Large intestine (tissue), 3 donors: ENCODE measurements around the gene RNF144A. TPM values are rescaled to one million over a fixed set of nuclear protein-coding genes. Genes with fewer than 3 reads are reported as not detected.
A peak's percentile ranks its signal among the peaks of the same experiment; 100 is the strongest.

Experiments
- DNase-seq, 2 donors: peaks; one replicate each; pipeline versions ENCODE4 v3.0.0 to v3.0.0-alpha.2; 2013
- H3K27ac ChIP-seq: one replicate; pipeline ENCODE4 v1.5.1; 2013; ENCODE audit warnings: low read length
- H3K27me3 ChIP-seq: 2 replicates; pipeline ENCODE4 v1.6.1; 2013; ENCODE audit warnings: low read length; ENCODE audit not compliant: control insufficient read depth, insufficient read depth
- H3K36me3 ChIP-seq: 2 replicates; pipeline ENCODE4 v1.6.1; 2013; ENCODE audit warnings: low read length; ENCODE audit not compliant: control insufficient read depth, insufficient read depth
- H3K4me1 ChIP-seq: one replicate; pipeline ENCODE4 v1.6.1; 2013; ENCODE audit warnings: low read length; ENCODE audit not compliant: control insufficient read depth, insufficient read depth
- H3K4me3 ChIP-seq: one replicate; pipeline ENCODE4 v1.5.1; 2013; ENCODE audit warnings: low read length
- H3K9me3 ChIP-seq: one replicate; pipeline ENCODE4 v1.6.1; 2013; ENCODE audit warnings: mild to moderate bottlenecking, low read depth, low read length, moderate library complexity; ENCODE audit not compliant: control insufficient read depth
- WGBS: methylation state at CpG from one replicate; pipeline ENCODE4 v1.1.5; 2013; ENCODE audit warnings: low lambda C conversion rate; ENCODE audit not compliant: insufficient coverage; 5-methylcytosine and 5-hydroxymethylcytosine counted together
- polyA plus RNA-seq: library from polyadenylated mRNA; unstranded; fragments of 120-200 nt; gene quantifications from one replicate; pipeline ENCODE4 v1.2.1, GENCODE V29; 2013

RNF144A gene
- polyA plus RNA-seq, 1 donor: 7.2 TPM

DNA sequence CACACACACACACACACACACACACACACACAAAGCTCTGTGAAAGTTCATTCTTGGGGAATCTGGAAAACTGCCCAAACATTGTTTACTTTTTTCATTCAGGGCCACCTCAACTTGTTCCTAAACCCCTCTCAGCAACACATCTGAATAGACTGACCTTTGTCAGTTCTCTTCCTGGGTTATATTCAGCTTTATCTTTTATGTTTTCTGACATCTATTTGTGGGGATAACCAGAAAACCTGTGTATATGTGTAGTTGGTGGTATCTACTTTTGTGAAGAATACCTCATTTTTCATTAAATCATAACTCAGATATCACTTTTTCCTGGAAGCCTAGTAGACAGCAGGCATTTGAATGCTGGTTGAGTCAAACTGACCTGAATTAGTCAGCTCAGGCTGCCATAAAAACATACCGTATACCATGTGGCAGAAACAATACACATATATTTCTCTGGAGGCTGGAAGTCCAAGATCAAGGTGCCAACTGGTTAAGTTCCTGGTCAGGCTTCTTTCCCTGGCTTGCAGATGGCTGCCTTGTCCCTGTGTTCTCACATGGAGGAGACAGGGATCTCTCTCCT lies 11.0 kb upstream of the RNF144A start:
- WGBS: no CpG with 5 or more reads among the region's 1 CpG
- no peak for DNase-seq
- H3K4me1 ChIP-seq: no peaks in the 10 kb centered on the region
- H3K36me3 ChIP-seq: no peaks in the 10 kb centered on the region
- no peak overlapping the region for H3K4me3 ChIP-seq
- H3K9me3 ChIP-seq: no peaks in the 10 kb centered on the region
- no peak overlapping the region for H3K27ac ChIP-seq
- H3K27me3 ChIP-seq: peaks cover 2% of the 10 kb centered on the region

- Histone ChIP-seq H3K4me1 (no peaks in the 10 kb centered on the region), H3K27me3 (peaks cover 2% of the 10 kb centered on the region), H3K27ac (no peak overlapping the region), H3K4me3 (no peak overlapping the region), H3K9me3 (no peaks in the 10 kb centered on the region), H3K36me3 (no peaks in the 10 kb centered on the region)
- no peak for DNase-seq
- WGBS: 80% methylated on average over 1 of the region's 2 CpGs
These were observed 8.9 kb upstream of the RNF144A start for GRCh38 chr2:6908291-6908690.

DNA sequence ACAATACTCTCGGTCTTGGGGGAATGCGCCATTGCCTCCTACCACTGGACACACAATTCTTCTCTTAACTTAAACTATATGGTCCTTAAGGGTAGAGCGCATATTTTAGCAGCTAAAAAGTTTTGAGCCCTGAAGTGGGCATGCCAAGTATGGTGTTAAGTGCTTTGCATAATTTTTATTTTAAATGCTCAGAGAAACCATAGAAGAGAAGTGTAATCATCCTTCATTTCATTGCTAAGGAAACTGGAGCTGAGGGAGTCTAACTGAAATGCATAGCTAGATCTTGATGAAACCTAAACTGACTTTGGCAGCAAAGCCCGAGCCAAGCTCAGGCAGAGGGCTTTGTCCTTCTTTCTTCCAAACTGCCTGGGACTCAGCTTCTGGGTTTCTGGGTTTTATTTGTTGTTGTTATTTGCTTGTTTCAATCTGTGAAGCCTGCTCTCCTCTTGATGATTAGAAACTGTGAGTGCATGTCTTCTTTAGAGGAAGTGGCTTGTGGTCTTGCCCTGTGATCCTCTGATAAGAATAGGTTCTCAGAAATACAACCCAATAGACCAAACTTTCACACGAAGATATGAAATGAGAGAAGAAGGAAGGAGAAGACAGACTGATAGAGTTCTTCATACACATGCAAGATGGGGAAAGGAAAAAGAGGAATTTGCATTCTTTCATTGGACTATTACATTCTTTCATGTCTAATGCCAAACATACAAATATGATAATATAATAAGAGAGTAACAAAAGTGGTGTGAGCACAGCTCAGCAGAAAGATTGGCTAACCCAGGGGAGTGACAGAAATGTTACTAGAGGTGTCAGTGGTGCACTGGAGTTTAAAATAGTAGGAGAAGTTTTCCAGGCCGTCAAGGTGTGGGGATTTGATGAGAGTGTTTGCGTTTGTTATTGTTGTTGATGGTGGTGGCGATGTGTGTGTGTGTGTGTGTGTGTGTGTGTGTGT lies 7.5 kb upstream of the RNF144A start:
- no peak for DNase-seq
- H3K27me3 ChIP-seq: peaks cover 2% of the 10 kb centered on the region
- 100% methylated on average over 4 of the region's 8 CpGs for WGBS
- H3K27ac ChIP-seq: no peak overlapping the region
- no peaks in the 10 kb centered on the region for H3K9me3 ChIP-seq
- H3K36me3 ChIP-seq: no peaks in the 10 kb centered on the region
- no peak overlapping the region for H3K4me3 ChIP-seq
- no peaks in the 10 kb centered on the region for H3K4me1 ChIP-seq

DNA sequence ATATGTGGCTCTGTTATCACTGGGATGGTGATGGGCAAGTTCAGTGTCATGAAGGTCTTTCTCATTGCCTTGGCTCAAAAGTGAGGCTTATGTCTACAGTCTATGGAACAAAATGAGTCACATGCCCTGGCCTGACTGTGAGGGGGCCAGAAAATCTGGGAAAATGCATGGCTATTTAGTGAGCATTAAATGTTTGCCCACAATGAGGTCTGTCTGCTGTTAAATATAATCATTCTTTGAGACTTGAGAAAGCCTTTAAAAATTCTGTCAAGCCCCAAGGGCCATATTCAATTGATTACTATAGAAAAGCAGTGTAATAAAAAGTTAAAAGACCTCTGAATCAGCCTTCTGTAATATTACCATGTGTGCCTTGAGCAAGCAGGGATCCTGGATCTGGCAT lies 5.5 kb upstream of the RNF144A start:
- H3K36me3 ChIP-seq: no peaks in the 10 kb centered on the region
- H3K9me3 ChIP-seq: no peaks in the 10 kb centered on the region
- H3K27me3 ChIP-seq: peaks cover 2% of the 10 kb centered on the region
- no peak overlapping the region for H3K4me3 ChIP-seq
- no peak for DNase-seq
- no peak overlapping the region for H3K27ac ChIP-seq
- H3K4me1 ChIP-seq: peaks cover 1% of the 10 kb centered on the region

GRCh38 chr2:6913415-6914157 lies 3.6 kb upstream of the RNF144A start:
- Histone ChIP-seq H3K27ac (no peak overlapping the region), H3K4me3 (no peak overlapping the region), H3K9me3 (no peaks in the 10 kb centered on the region), H3K4me1 (peaks cover 4% of the 10 kb centered on the region), H3K27me3 (peaks cover 9% of the 10 kb centered on the region), H3K36me3 (no peaks in the 10 kb centered on the region)
- 90% methylated on average over 2 of the region's 9 CpGs for WGBS
- no peak for DNase-seq

DNA sequence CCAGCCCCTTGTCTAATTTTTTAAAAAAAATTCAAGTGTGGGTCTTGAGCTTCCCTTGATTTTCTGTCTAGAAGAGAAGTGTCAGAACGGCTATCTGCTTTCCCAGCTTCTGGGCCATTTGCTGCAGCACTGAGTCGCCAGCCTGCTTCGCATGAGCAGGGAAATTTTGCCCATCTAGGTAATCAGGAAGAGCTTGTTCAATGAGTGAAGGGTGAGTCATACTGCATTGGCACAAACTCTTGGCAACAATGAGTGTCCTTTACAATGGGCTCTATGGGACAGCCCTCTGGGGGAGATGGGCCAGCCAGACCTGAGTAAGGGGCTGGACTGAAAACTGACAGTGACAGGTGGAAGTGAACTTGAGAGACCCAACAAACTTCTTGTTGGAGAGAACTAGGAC lies 2.4 kb upstream of the RNF144A start:
- peaks cover 4% of the 10 kb centered on the region for H3K4me1 ChIP-seq
- DNase-seq: no peak

DNA sequence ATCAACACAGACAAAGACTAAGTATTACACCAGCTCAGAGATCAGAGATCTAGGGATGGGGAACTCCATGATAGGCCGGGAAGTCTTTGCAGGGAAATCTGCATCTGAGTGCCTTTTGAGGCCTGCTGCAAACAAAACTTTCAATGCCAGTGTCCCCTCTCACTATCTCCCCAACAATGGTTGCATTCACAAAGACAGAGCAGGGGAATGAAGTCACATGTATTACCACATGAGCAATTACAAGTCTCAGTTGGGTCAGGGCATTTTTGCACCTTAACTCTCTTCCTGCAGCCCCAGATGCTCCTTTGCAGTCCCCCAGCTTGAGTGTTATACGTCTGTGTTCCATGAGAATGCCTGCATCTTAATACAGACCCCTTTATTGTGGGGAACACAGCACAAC lies 1.8 kb upstream of the RNF144A start:
- H3K36me3 ChIP-seq: no peaks in the 10 kb centered on the region
- no peaks in the 10 kb centered on the region for H3K9me3 ChIP-seq
- H3K4me1 ChIP-seq: peaks cover 4% of the 10 kb centered on the region
- no peak overlapping the region for H3K4me3 ChIP-seq
- DNase-seq: no peak
- peaks cover 10% of the 10 kb centered on the region for H3K27me3 ChIP-seq
- H3K27ac ChIP-seq: no peak overlapping the region
- WGBS: 100% methylated on average over 1 of the region's 2 CpGs

More for the DNA sequence above, 2.4 kb upstream of the RNF144A start:
- Histone ChIP-seq H3K4me3 (no peak overlapping the region), H3K9me3 (no peaks in the 10 kb centered on the region), H3K27ac (no peak overlapping the region), H3K27me3 (peaks cover 10% of the 10 kb centered on the region), H3K36me3 (no peaks in the 10 kb centered on the region)
- WGBS: no CpG with 5 or more reads among the region's 3 CpGs

DNA sequence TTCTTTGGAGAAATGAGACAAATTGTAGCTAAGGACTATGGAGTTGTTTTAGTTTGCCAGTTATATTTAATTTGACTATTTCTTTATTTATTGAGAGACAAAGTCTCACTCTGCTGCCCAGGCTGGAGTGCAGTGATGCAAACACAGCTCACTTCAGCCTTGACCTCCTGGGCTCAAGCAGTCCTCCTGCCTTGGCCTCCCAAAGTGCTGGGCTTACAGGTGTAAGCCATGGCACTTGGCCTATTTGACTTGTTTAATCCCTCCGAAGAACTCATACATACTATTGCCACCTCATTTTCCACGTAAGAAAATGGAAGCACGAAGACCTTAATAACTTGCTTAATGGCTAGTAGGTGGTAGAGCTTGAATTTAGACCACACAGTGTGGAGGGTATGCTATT lies 988 bp upstream of the RNF144A start:
- no peaks in the 10 kb centered on the region for H3K36me3 ChIP-seq
- no peaks in the 10 kb centered on the region for H3K9me3 ChIP-seq
- H3K27me3 ChIP-seq: peaks cover 10% of the 10 kb centered on the region
- no peak overlapping the region for H3K4me3 ChIP-seq
- no peak for DNase-seq
- no peak overlapping the region for H3K27ac ChIP-seq
- peaks cover 6% of the 10 kb centered on the region for H3K4me1 ChIP-seq
- no CpG with 5 or more reads among the region's 3 CpGs for WGBS

DNA sequence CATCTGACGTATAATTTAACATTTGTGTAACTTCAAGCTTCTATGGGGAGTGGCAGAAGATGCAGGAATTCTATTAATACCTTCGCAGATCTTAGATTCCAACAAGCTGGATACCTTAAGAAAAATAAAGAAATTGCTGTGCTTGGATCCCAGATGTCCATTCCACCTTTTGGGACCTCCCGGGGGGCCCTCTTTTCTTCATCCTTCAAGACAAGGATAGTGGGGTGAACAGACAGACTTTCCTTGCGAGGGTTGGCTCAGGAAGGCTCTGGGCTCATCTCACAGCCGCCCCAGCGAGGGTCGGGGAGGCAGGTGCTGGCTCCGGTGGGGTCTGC lies 509 bp upstream of the RNF144A start:
- peak overlapping the region; percentile 25 for H3K4me3 ChIP-seq
- H3K9me3 ChIP-seq: no peaks in the 10 kb centered on the region
- WGBS: 100% methylated on average over 2 of the region's 8 CpGs
- H3K27me3 ChIP-seq: peaks cover 10% of the 10 kb centered on the region
- no peak for DNase-seq
- peaks cover 11% of the 10 kb centered on the region for H3K4me1 ChIP-seq
- no peaks in the 10 kb centered on the region for H3K36me3 ChIP-seq
- H3K27ac ChIP-seq: no peak overlapping the region

DNA sequence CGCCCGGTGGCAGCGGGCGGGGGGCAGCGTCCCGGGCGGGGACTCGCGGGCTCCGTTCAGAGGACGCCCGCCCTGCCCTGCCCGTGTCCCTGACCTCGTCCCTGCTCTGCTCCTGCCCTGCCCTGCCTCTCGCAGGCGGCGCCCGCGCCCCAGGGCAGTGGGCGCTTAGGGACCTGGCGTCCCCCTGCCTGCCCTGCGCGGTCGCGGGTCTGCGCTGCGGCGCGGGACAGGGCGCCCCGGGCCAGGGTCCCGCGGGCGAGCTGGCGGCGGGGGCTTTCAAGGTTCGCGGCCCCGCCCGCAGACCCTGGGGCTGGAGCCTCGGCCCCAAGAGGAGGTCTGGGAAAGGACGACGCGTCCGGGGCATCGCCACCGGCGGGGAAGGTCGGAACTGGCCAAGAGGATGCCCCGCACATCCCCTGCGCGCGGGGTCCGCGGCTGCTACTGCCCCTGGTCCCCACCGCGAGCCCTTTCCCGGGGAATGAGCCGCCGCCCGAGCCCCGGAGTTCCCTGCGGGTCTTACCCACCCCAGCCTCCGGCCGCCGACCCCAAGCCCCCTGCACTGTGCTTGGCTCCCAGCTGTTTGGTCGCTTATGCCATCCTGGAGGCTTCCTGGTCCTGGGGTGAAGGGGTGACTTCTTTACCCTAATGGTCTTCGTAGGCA lies 679 bp downstream of the RNF144A start:
- Histone ChIP-seq H3K27ac (no peak overlapping the region), H3K36me3 (no peaks in the 10 kb centered on the region), H3K4me3 (peak overlapping the region; percentile 39), H3K4me1 (peaks cover 13% of the 10 kb centered on the region), H3K9me3 (no peaks in the 10 kb centered on the region), H3K27me3 (peaks cover 10% of the 10 kb centered on the region)
- DNase-seq: no peak
- WGBS: no CpG with 5 or more reads among the region's 68 CpGs
